ENCODE measurements around the gene SF3A2.

Gene SF3A2

GRCh38 chr19:2207991-2208860 is 28.4 kb upstream of the SF3A2 start:
- no peak for DNase-seq

- DNase-seq: no peak
These were observed 27.6 kb upstream of the SF3A2 start for GRCh38 chr19:2208975-2209374.

GRCh38 chr19:2209408-2209807 is 27.2 kb upstream of the SF3A2 start:
- no peak for DNase-seq

- DNase-seq: no peak
These were observed 26.4 kb upstream of the SF3A2 start for GRCh38 chr19:2210206-2210605.

GRCh38 chr19:2210987-2211740 is 25.5 kb upstream of the SF3A2 start:
- DNase-seq: no peak

- DNase-seq: no peak
These were observed 23.5 kb upstream of the SF3A2 start for GRCh38 chr19:2212861-2213711.

- no peak for DNase-seq
These were observed 22.8 kb upstream of the SF3A2 start for GRCh38 chr19:2213799-2214198.

GRCh38 chr19:2214251-2214650 is 22.4 kb upstream of the SF3A2 start:
- DNase-seq: no peak

- DNase-seq: no peak
These were observed 21.3 kb upstream of the SF3A2 start for GRCh38 chr19:2215281-2215751.

GRCh38 chr19:2216361-2217225 is 20.0 kb upstream of the SF3A2 start:
- DNase-seq: no peak

- DNase-seq: no peak
These were observed 19.0 kb upstream of the SF3A2 start for GRCh38 chr19:2217591-2217990.

- no peak for DNase-seq
These were observed 16.9 kb upstream of the SF3A2 start for GRCh38 chr19:2219726-2220125.

- no peak for DNase-seq
These were observed 15.3 kb upstream of the SF3A2 start for GRCh38 chr19:2221250-2221831.

- DNase-seq: no peak
These were observed 14.7 kb upstream of the SF3A2 start for GRCh38 chr19:2221918-2222317.

GRCh38 chr19:2223391-2223790 is 13.2 kb upstream of the SF3A2 start:
- DNase-seq: no peak

- no peak for DNase-seq
These were observed 12.7 kb upstream of the SF3A2 start for GRCh38 chr19:2223959-2224358.

- DNase-seq: no peak
These were observed 11.8 kb upstream of the SF3A2 start for GRCh38 chr19:2224754-2225349.

GRCh38 chr19:2225415-2226050 is 11.1 kb upstream of the SF3A2 start:
- no peak for DNase-seq

GRCh38 chr19:2226051-2226839 is 10.4 kb upstream of the SF3A2 start:
- no peak for DNase-seq

GRCh38 chr19:2226840-2227360 is 9.7 kb upstream of the SF3A2 start:
- DNase-seq: no peak
